ENCODE results near the gene CDH23. TPM values are rescaled to one million over a fixed set of nuclear protein-coding genes. Genes with fewer than 3 reads are reported as not detected.

Gene CDH23
- total and polyA plus RNA-seq, 2 experiments from 2014 or later = 0.30 to 1.5 TPM

DNA sequence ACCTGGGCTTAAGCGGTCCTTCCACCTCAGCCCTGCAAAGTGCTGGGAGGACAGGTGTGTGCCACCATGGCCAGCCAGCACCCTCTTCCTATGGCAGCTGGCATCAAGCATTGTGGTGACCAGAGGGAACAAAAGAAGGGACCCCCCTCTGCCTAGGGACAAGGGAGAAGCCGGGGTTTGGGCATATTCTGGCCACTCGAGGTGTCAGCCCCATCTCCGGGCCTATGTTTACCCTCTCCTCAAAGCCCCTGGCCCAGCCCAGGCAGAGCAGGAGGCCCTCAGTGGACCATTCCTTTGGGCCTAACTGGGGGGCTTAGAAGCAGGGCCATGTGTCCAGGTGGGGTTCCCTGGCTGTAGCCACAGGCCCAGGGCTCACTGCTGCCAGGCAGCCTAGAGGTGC lies 352.7 kb downstream of the CDH23 start:
- Histone ChIP-seq H3K79me2 (no peaks in the 10 kb centered on the region), H3K36me3 (replicated peaks; ENCODE audit: insufficient read depth, low read depth) (no peaks in the 10 kb centered on the region), H3K9me3 (ENCODE audit: low read depth) (no peaks in the 10 kb centered on the region), H3K9me2 (replicated peaks; ENCODE audit: insufficient read depth) (no peaks in the 10 kb centered on the region), H4K20me1 (ENCODE audit: insufficient read depth, poor library complexity, severe bottlenecking) (no peaks in the 10 kb centered on the region), H3K4me1 (ENCODE audit: insufficient read depth) (peaks cover 36% of the 10 kb centered on the region), H2AFZ (no peak overlapping the region), H3K27me3 (no peaks in the 10 kb centered on the region), H3K27ac (no peak overlapping the region), H3K4me2 (no peak overlapping the region), H3K4me3 (no peak overlapping the region)
- TF ChIP-seq CTCF (IDR thresholded peaks at IDR 0.05; ENCODE audit: poor library complexity) = no peak
- TF ChIP-seq EZH2phosphoT487 (IDR thresholded peaks at IDR 0.05; ENCODE audit: low read depth, severe bottlenecking, unreplicated experiment) = no peak
- TF ChIP-seq EZH2 (IDR thresholded peaks at IDR 0.05; ENCODE audit: borderline replicate concordance) = no peak
- no peak for DNase-seq (ENCODE audit: low spot score)
- WGBS (ENCODE audit: low lambda C conversion rate, missing lambda C conversion rate) = 100% methylated on average over 4 of the region's 4 CpGs

- Histone ChIP-seq H3K4me2 (no peak overlapping the region), H3K27ac (no peak overlapping the region)
Measured at GRCh38 chr10:71750124-71750841, 353.6 kb downstream of the CDH23 start.

GRCh38 chr10:71750986-71751385 lies 354.3 kb downstream of the CDH23 start:
- no peak overlapping the region for H3K4me2 ChIP-seq
- 80% methylated on average over 3 of the region's 5 CpGs for WGBS (ENCODE audit: low lambda C conversion rate, missing lambda C conversion rate)
- H3K4me3 ChIP-seq = no peak overlapping the region
- H3K79me2 ChIP-seq = no peaks in the 10 kb centered on the region
- no peak for TF ChIP-seq CTCF (IDR thresholded peaks at IDR 0.05; ENCODE audit: poor library complexity)
- TF ChIP-seq EZH2phosphoT487 (IDR thresholded peaks at IDR 0.05; ENCODE audit: low read depth, severe bottlenecking, unreplicated experiment) = no peak
- no peak for TF ChIP-seq EZH2 (IDR thresholded peaks at IDR 0.05; ENCODE audit: borderline replicate concordance)
- no peaks in the 10 kb centered on the region for H3K27me3 ChIP-seq
- H3K9me3 ChIP-seq (ENCODE audit: low read depth) = no peaks in the 10 kb centered on the region
- H3K27ac ChIP-seq = no peak overlapping the region
- H3K9me2 ChIP-seq (replicated peaks; ENCODE audit: insufficient read depth) = no peaks in the 10 kb centered on the region
- H3K36me3 ChIP-seq (replicated peaks; ENCODE audit: insufficient read depth, low read depth) = no peaks in the 10 kb centered on the region
- peaks cover 36% of the 10 kb centered on the region for H3K4me1 ChIP-seq (ENCODE audit: insufficient read depth)
- no peak for DNase-seq (ENCODE audit: low spot score)
- H2AFZ ChIP-seq = no peak overlapping the region
- no peaks in the 10 kb centered on the region for H4K20me1 ChIP-seq (ENCODE audit: insufficient read depth, poor library complexity, severe bottlenecking)

More at GRCh38 chr10:71750124-71750841, 353.6 kb downstream of the CDH23 start:
- Histone ChIP-seq H3K9me3 (ENCODE audit: low read depth) (no peaks in the 10 kb centered on the region), H4K20me1 (ENCODE audit: insufficient read depth, poor library complexity, severe bottlenecking) (no peaks in the 10 kb centered on the region), H2AFZ (no peak overlapping the region), H3K9me2 (replicated peaks; ENCODE audit: insufficient read depth) (no peaks in the 10 kb centered on the region), H3K4me1 (ENCODE audit: insufficient read depth) (peaks cover 36% of the 10 kb centered on the region), H3K27me3 (no peaks in the 10 kb centered on the region), H3K79me2 (no peaks in the 10 kb centered on the region), H3K36me3 (replicated peaks; ENCODE audit: insufficient read depth, low read depth) (no peaks in the 10 kb centered on the region), H3K4me3 (no peak overlapping the region)
- TF ChIP-seq EZH2phosphoT487 (IDR thresholded peaks at IDR 0.05; ENCODE audit: low read depth, severe bottlenecking, unreplicated experiment) (no peak), CTCF (IDR thresholded peaks at IDR 0.05; ENCODE audit: poor library complexity) (no peak), EZH2 (IDR thresholded peaks at IDR 0.05; ENCODE audit: borderline replicate concordance) (no peak)
- WGBS (ENCODE audit: low lambda C conversion rate, missing lambda C conversion rate) = 95% methylated on average over 15 of the region's 15 CpGs
- DNase-seq (ENCODE audit: low spot score) = no peak
